Retinal pigment epithelial cell (primary cell): Measurements from ENCODE around the gene CCDC180.
A peak's percentile ranks its signal among the peaks of the same experiment; 100 is the strongest.

ENCODE experiments used
- DNase-seq: peaks from one replicate; pipeline ENCODE4 v3.0.0-alpha.2; 2010; ENCODE audit warnings: low read depth
- H3K4me3 ChIP-seq: 2 replicates; pipeline ENCODE4 v1.5.1; 2011; ENCODE audit warnings: mild to moderate bottlenecking, low read length, control low read depth, moderate library complexity
- TF ChIP-seq, protein P1 (sequence below): conservative IDR thresholded peaks from 2 replicates; pipeline ENCODE4 v1.5.1; 2011; ENCODE audit warnings: low read depth, low read length, control low read depth, inconsistent platforms

The CCDC180 gene

DNA sequence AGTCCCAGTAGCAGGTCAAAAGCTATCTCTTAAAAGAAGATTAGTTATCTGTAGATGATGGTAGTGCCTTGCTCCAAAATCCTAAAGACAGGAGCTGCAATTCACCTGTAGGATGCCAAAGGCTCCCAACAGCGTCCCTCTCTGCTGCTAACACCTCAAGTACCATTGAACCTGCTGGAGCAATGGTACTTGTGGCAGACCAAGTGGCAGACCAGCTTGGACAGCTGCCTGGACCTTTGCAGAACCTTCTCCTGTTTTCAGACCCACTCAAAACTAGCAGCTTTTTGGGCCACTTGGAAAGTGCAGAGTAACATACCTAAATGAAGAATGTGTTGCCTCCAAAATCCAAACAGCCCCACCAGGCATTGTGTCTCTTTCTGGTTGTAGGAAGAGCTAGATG, 6.9 kb upstream of the CCDC180 start:
- H3K4me3 ChIP-seq: no peak overlapping the region
- TF ChIP-seq, protein P1, sequence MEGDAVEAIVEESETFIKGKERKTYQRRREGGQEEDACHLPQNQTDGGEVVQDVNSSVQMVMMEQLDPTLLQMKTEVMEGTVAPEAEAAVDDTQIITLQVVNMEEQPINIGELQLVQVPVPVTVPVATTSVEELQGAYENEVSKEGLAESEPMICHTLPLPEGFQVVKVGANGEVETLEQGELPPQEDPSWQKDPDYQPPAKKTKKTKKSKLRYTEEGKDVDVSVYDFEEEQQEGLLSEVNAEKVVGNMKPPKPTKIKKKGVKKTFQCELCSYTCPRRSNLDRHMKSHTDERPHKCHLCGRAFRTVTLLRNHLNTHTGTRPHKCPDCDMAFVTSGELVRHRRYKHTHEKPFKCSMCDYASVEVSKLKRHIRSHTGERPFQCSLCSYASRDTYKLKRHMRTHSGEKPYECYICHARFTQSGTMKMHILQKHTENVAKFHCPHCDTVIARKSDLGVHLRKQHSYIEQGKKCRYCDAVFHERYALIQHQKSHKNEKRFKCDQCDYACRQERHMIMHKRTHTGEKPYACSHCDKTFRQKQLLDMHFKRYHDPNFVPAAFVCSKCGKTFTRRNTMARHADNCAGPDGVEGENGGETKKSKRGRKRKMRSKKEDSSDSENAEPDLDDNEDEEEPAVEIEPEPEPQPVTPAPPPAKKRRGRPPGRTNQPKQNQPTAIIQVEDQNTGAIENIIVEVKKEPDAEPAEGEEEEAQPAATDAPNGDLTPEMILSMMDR: no peak
- no peak for DNase-seq

GRCh38 chr9:97301974-97302373, 5.5 kb upstream of the CCDC180 start:
- no peak overlapping the region for H3K4me3 ChIP-seq
- TF ChIP-seq, protein P1: no peak
- DNase-seq: no peak

- TF ChIP-seq, protein P1: no peak
- no peak overlapping the region for H3K4me3 ChIP-seq
Observed at GRCh38 chr9:97304586-97304985, 2.9 kb upstream of the CCDC180 start.

GRCh38 chr9:97305501-97306298, 1.8 kb upstream of the CCDC180 start:
- no peak overlapping the region for H3K4me3 ChIP-seq
- TF ChIP-seq, protein P1: no peak
- DNase-seq: no peak

More at GRCh38 chr9:97304586-97304985, 2.9 kb upstream of the CCDC180 start:
- DNase-seq: no peak

GRCh38 chr9:97307091-97307490, 368 bp upstream of the CCDC180 start:
- TF ChIP-seq, protein P1: peak; percentile 19
- DNase-seq: peak; percentile 44
- peak overlapping the region; percentile 47 for H3K4me3 ChIP-seq

GRCh38 chr9:97309260-97309659, 1.8 kb downstream of the CCDC180 start:
- DNase-seq: no peak
- TF ChIP-seq, protein P1: no peak
- H3K4me3 ChIP-seq: no peak overlapping the region

- no peak for DNase-seq
- H3K4me3 ChIP-seq: no peak overlapping the region
- TF ChIP-seq, protein P1: no peak
Observed at GRCh38 chr9:97310023-97310422, 2.6 kb downstream of the CCDC180 start.
